ENCODE measurements around the gene CISH. TPM values are rescaled to one million over a fixed set of nuclear protein-coding genes. Genes with fewer than 3 reads are reported as not detected.

CISH gene
- total and polyA plus RNA-seq, 2 donors from 2014 or later: 30.8 to 59.4 TPM

DNA sequence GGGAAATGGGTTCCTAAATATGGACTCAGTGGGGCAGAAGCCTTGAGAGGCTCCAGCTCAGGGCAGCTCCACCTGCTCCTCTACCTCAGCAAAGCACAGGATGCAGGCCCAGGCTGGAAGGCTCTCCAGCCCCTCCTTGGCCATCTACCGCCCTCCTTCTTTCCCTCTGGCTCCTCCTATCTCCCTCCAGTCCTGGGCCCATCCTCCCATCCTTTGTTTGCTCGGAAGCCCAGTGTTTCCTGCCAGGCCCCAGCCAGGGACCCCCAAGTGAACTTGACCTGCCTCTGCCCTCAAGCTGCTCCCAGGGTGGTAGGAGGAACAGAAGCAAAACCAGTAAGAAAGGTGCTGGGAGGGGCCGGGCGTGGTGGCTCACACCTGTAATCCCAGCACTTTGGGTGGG, 25.4 kb upstream of the CISH start:
- DNase-seq (no peak), FAIRE-seq (no peak)
- intact Hi-C loops (cut with DNase I): no loop called here
- TF ChIP-seq, protein P1, sequence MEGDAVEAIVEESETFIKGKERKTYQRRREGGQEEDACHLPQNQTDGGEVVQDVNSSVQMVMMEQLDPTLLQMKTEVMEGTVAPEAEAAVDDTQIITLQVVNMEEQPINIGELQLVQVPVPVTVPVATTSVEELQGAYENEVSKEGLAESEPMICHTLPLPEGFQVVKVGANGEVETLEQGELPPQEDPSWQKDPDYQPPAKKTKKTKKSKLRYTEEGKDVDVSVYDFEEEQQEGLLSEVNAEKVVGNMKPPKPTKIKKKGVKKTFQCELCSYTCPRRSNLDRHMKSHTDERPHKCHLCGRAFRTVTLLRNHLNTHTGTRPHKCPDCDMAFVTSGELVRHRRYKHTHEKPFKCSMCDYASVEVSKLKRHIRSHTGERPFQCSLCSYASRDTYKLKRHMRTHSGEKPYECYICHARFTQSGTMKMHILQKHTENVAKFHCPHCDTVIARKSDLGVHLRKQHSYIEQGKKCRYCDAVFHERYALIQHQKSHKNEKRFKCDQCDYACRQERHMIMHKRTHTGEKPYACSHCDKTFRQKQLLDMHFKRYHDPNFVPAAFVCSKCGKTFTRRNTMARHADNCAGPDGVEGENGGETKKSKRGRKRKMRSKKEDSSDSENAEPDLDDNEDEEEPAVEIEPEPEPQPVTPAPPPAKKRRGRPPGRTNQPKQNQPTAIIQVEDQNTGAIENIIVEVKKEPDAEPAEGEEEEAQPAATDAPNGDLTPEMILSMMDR (IDR thresholded peaks at IDR 0.05; ENCODE audit: borderline replicate concordance, extremely low read depth, insufficient read depth): no peak
- no peak overlapping the region for H3K4me3 ChIP-seq (ENCODE audit: low read length in 3 of 3)
- H3K27me3 ChIP-seq (ENCODE audit: control insufficient read depth, insufficient read depth, low read length): no peaks in the 10 kb centered on the region
- H3K4me1 ChIP-seq (ENCODE audit: control insufficient read depth in 2 of 3, insufficient read depth in 2 of 3, low read depth in 1 of 3, low read length in 3 of 3): peaks cover 0 to 9% (median 8%) of the 10 kb centered on the region in 3 donors
- H3K9me3 ChIP-seq (ENCODE audit: control insufficient read depth in 2 of 3, insufficient read depth in 1 of 3, low read length in 3 of 3): no peaks in the 10 kb centered on the region
- H3K9ac ChIP-seq (ENCODE audit: low read length in 3 of 3): no peak overlapping the region
- H3K36me3 ChIP-seq (ENCODE audit: control insufficient read depth in 2 of 3, insufficient read depth in 3 of 3, low read length in 3 of 3): peaks cover 0 to 14% (median 9%) of the 10 kb centered on the region in 3 donors
- H3K27ac ChIP-seq (ENCODE audit: low read depth in 2 of 2, low read length in 2 of 2): no peak overlapping the region

DNA sequence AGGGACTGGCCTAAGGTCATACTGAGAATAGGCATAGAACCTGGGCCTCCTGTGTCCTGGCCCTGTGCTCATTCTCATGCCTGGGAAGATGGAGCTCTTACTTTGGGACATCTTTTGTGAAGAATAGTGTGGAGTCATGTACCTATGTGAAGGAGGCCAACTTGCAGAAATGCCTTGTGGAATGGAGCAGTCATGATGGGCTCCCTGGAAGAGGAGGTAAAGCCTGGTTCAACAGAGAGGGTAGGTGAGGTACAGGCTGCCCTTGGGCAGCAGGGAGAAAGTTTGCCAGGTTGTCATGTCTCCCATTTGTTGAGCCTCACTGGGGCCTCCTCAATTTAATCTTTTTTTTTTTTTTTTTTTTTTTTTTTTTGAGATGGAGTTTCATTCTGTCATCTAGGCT, 23.5 kb upstream of the CISH start:
- intact Hi-C loops (cut with DNase I): no loop called here
- no peak for FAIRE-seq
- Histone ChIP-seq H3K4me3 (ENCODE audit: low read length in 3 of 3) (no peak overlapping the region), H3K27ac (ENCODE audit: low read depth in 2 of 2, low read length in 2 of 2) (no peak overlapping the region), H3K36me3 (ENCODE audit: control insufficient read depth in 2 of 3, insufficient read depth in 3 of 3, low read length in 3 of 3) (no peaks in the 10 kb centered on the region), H3K9ac (ENCODE audit: low read length in 3 of 3) (no peak overlapping the region), H3K9me3 (ENCODE audit: control insufficient read depth in 2 of 3, insufficient read depth in 1 of 3, low read length in 3 of 3) (no peaks in the 10 kb centered on the region), H3K4me1 (ENCODE audit: control insufficient read depth in 2 of 3, insufficient read depth in 2 of 3, low read depth in 1 of 3, low read length in 3 of 3) (peaks cover 0 to 20% (median 16%) of the 10 kb centered on the region in 3 donors), H3K27me3 (ENCODE audit: control insufficient read depth, insufficient read depth, low read length) (no peaks in the 10 kb centered on the region)
- DNase-seq: no peak
- TF ChIP-seq, protein P1 (IDR thresholded peaks at IDR 0.05; ENCODE audit: borderline replicate concordance, extremely low read depth, insufficient read depth): no peak

- Histone ChIP-seq H3K27ac (ENCODE audit: low read depth in 2 of 2, low read length in 2 of 2) (no peak overlapping the region), H3K36me3 (ENCODE audit: control insufficient read depth in 2 of 3, insufficient read depth in 3 of 3, low read length in 3 of 3) (no peaks in the 10 kb centered on the region), H3K9ac (ENCODE audit: low read length in 3 of 3) (no peak overlapping the region), H3K27me3 (ENCODE audit: control insufficient read depth, insufficient read depth, low read length) (no peaks in the 10 kb centered on the region), H3K4me1 (ENCODE audit: control insufficient read depth in 2 of 3, insufficient read depth in 2 of 3, low read depth in 1 of 3, low read length in 3 of 3) (peaks cover 0 to 13% (median 12%) of the 10 kb centered on the region in 3 donors), H3K9me3 (ENCODE audit: control insufficient read depth in 2 of 3, insufficient read depth in 1 of 3, low read length in 3 of 3) (no peaks in the 10 kb centered on the region), H3K4me3 (ENCODE audit: low read length in 3 of 3) (no peak overlapping the region)
- intact Hi-C loops (cut with DNase I): no loop called here
- TF ChIP-seq, protein P1 (IDR thresholded peaks at IDR 0.05; ENCODE audit: borderline replicate concordance, extremely low read depth, insufficient read depth): no peak
- FAIRE-seq (no peak), DNase-seq (no peak)
Observed at GRCh38 chr3:50633230-50633790, 21.7 kb upstream of the CISH start.

DNA sequence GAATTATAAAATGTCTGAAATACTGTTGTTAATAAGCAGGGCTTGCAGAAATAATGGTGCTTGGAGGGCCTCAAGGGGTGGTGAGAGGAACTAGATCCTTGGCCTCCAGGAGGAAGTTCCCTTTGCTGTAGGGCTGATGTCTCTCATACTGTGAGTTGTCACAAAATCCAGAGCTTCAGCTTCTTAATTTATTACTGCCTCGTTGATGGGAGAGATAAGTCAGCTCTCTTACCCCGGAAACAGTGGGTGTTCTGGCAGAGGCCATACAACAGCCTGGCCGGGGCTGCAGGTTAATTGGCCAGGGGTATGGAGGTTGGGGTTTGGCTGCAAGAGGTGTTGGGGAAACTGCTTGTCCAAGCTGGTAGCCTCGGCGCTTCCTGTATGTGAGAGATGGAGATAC, 20.9 kb upstream of the CISH start:
- DNase-seq (peak in 2 of 5 donors; percentile 62 to 65), FAIRE-seq (no peak)
- no peaks in the 10 kb centered on the region for H3K36me3 ChIP-seq (ENCODE audit: control insufficient read depth in 2 of 3, insufficient read depth in 3 of 3, low read length in 3 of 3)
- H3K27me3 ChIP-seq (ENCODE audit: control insufficient read depth, insufficient read depth, low read length): no peaks in the 10 kb centered on the region
- intact Hi-C loops (cut with DNase I): no loop called here
- TF ChIP-seq, protein P1 (IDR thresholded peaks at IDR 0.05; ENCODE audit: borderline replicate concordance, extremely low read depth, insufficient read depth): no peak
- H3K4me3 ChIP-seq (ENCODE audit: low read length in 3 of 3): no peak overlapping the region
- no peak overlapping the region for H3K27ac ChIP-seq (ENCODE audit: low read depth in 2 of 2, low read length in 2 of 2)
- peaks cover 0 to 12% (median 8%) of the 10 kb centered on the region in 3 donors for H3K4me1 ChIP-seq (ENCODE audit: control insufficient read depth in 2 of 3, insufficient read depth in 2 of 3, low read depth in 1 of 3, low read length in 3 of 3)
- no peak overlapping the region for H3K9ac ChIP-seq (ENCODE audit: low read length in 3 of 3)
- no peaks in the 10 kb centered on the region for H3K9me3 ChIP-seq (ENCODE audit: control insufficient read depth in 2 of 3, insufficient read depth in 1 of 3, low read length in 3 of 3)

Data from kidney (tissue), 14 donors.